Activated T-cell treated with anti-CD3 and anti-CD28 coated beads for 4 hours (primary cell): ENCODE measurements around the gene PLAGL2.

ENCODE experiments used
- DNase-seq: peaks from one replicate; pipeline ENCODE4 v3.0.0-alpha.2; 2020

PLAGL2 gene

GRCh38 chr20:32230707-32231106 lies 23.2 kb upstream of the PLAGL2 start:
- DNase-seq = no peak

DNA sequence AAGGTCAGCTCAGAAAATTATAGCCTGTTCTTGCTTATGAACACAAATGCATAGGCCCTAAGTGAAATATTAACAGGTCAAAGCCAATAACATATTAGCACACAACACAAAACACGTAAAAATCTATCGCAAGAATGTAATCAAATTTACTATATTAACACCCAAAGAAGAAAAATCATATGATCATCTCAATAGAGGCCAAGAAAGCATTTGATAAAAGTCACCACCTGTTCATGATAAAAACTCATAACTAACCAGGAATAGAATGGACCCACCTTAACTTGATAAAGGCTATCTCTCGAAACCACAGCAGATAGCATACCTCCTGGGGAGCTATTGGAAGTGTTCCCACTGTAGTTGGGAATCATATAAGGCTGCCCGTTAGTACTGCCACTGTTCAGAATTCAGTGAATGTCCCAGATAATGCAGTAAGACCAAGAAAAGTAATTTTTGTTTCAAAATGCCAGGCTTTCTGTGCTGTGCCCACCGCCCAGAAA lies 21.8 kb upstream of the PLAGL2 start:
- DNase-seq = no peak

GRCh38 chr20:32227744-32228688 lies 20.5 kb upstream of the PLAGL2 start:
- DNase-seq = no peak

DNA sequence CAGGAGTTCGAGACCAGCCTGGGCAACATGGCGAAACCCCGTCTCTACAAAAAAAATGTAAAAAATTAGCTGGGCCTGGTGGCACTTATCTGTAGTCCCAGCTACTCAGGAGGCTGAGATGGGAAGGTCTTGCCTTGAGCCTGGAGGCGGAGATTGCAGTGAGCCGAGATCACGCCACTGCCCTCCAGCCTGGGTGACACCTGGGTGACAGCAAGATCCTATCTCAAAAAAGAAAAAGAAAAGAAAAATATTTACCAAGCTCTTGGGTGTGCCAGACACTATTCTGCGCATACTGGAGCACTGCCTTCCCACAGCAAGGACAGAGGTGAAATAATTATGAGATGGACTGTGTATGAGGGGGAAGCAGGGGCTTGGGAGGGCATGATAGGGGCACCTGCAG lies 19.8 kb upstream of the PLAGL2 start:
- no peak for DNase-seq

DNA sequence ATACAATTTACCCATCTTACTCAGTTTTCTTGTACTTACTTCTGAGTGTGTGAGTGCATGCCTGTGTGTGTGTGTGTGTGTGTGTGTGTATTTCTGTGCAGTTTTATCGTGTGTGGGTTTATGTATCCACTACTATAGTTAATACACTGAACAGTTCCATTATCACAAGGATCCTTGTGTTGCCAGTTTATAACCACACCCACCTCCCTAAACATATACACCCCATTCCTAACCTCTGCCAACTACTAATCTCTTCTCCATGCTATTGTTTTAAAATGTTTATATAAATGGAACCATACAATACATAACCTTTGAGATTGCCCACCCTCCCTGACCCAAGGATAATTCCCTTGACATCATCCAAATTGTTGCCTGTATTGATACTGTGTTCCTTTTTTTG lies 18.8 kb upstream of the PLAGL2 start:
- no peak for DNase-seq

- no peak for DNase-seq
These were observed 16.9 kb upstream of the PLAGL2 start for GRCh38 chr20:32224463-32224862.

DNA sequence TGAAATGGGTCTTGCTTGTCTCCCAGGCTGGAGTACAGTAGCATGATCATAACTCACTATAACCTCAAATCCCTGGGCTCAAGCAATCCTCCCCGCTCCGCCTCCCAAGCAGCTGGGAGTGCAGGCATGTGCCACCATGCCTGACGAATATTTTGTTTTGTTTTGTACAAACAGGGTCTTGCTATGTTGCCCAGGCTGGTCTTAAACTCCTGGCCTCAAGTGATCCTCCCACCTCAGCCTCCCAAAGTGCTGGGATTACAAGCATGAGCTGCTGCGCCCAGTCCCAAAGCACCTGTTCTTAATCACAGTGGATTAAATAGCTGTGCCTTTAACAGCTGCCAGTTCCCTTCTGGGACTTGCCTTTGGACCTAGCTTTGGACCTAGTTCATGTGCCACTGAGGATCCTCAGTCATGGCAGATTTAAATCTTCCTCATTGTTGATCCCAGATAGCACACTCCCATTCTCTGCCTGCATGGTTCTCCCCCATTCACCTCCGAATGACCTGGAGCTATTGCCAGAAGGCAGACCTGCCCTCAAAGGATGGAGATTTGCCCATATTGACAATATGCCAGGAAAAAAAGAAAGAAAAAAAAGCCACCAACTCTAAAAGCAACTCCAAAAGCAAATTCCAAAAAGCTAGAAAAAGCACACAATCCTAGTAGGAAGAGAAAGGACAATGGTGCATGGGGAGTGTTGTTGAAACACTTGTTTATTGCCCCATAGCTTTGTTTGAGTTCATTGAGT lies 10.8 kb upstream of the PLAGL2 start:
- no peak for DNase-seq

DNA sequence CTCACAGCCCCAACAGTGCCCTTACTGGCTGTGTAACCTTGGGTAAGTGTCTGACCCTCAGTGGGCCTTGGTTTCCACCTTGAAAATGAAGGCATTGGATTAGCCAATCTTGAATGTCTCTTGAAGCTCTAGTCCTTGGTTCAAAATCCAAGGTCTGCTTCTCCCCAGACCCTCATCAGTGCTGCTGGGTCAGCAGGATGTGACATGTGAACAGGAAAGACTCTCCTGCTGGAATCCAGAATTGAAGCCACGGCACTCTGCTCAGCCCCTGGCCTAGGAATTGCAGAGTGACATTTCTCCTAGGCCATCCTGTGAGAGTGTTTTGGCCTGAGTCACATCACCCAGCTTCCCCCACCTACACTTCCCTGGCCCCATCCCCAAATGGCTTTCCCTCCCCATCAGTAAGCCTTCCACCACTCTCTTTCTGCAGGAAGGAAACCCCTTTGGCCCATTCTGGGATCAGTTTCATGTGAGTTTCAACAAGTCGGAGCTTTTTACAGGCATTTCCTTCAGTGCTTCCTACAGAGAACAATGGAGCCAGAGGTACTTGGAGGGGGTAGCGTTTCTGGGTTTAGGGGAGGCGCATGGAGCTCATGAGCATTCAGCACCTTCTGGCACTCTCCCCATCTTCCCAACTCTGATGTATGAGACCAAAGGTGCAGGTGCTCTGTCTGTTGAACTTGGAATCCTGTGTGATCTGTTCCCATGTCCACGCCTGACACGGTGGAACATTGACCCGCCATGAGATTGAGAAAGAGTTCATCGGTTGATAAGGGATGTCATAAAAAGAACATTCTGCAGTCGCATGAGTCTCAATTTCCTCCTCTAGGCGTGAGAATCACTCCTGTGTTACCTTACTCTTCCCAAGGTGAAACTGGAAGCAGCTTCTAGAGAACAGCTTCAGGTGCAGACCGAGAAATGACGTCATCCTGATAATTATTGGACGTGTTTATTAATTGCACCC lies 8.9 kb upstream of the PLAGL2 start:
- DNase-seq = no peak

DNA sequence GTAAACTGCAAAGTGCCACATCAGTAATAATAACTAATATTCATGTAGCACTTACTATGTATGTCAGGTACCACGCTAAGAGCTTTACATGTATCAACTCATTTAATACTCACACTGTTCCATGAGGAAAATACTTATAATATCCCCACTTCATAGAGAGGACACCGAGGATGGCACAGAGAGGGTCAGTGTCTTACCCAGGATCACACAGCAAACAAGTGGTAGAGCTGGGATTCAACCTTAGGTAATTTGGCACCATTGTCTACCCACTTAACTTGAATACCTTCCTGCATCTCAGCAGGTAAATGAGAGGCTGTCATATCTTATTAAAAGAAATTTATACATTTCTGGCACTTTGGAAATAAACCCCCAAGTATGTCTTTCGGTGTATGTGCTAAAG lies 8.2 kb upstream of the PLAGL2 start:
- DNase-seq = no peak

GRCh38 chr20:32215147-32215546 lies 7.6 kb upstream of the PLAGL2 start:
- no peak for DNase-seq

DNA sequence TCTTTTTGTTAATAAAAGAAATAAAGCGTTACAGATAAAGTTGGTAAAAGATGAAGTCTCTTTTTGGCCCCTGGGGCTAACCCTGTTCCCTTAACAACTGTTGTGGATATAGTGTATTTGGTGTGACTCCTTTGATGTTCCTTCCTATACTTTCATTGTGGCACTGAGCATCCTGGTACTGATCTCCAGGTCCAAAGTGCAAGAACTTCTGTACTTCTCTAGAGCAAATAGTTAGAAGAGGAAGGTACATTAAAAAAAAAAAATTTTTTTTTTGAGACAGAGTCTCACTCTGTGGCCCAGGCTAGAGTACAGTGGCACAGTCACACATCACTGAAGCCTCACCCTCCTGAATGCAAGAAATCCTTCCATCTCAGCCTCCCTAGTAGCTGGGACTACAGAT lies 6.3 kb upstream of the PLAGL2 start:
- no peak for DNase-seq

GRCh38 chr20:32209850-32210605 lies 2.5 kb upstream of the PLAGL2 start:
- no peak for DNase-seq

DNA sequence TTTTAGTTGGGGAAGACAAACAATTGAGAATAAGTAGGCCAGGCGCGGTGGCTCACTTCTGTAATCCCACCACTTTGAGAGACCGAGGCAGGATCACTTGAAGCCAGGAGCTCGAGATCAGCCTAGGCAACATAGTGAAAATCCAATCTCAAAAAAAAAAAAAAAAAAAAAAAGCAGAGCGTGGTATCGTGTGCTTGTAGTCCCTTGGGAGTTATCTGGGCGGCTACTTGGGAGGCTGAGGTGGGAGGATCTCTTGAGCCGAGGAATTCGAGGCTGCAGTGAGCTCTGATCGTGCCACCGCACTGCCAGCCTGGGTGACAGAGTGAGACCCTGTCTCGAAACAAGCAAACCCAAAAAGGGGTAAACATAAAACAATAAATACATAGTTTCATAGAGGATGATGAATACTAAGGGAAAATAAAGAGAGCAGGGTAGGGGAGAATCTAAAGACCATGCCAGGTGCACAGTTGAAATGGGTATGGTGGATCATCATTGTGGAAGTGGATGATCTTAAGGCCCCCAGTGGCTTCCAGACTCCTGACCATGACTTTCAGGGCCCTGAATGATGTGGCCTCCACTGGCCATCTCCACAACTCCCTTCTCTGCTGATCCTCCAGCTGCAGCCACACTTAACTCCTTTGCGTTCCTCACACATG lies 1.1 kb upstream of the PLAGL2 start:
- no peak for DNase-seq

DNA sequence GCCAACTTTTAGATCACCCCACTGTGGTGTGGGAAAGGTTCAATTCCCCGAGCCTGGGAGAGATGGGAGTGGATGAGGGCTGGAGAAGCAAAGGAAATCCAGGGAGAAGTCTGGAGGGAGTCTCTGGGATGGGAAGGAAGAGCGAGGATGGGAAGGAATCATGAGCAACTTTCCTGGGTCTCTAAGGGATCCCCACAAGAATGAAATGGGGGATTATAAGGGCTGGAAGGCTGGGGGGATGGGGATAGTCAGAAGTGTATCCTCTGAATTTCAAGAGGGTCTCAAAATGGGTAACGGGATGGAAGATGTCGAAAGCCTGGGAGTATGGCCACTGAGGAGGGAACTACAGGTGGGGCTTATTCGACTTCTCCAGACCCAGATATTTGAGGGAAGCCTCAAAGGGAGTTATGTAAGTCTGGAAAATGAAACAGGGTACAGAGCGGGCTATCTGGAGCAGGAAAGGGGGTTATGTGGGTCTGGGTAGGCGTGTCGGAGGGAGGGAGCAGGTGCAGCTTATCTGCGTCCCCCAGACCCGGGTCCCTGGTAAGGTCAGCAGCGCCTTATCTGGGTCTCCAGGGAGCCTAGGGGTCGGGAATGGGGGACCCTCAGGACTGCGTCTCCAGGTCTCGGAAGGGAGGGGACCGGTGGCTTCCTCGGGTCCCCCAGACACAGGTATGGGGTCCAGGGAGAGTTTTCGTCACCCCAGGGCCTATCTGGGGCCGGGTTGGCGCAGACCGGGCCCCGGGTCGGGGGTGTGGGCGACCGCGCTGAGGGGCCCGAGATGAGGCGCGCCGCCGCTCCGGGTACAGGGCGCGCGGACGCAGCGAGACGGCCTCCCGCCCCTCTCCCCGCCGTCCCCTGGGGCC lies 550 bp downstream of the PLAGL2 start:
- no peak for DNase-seq

DNA sequence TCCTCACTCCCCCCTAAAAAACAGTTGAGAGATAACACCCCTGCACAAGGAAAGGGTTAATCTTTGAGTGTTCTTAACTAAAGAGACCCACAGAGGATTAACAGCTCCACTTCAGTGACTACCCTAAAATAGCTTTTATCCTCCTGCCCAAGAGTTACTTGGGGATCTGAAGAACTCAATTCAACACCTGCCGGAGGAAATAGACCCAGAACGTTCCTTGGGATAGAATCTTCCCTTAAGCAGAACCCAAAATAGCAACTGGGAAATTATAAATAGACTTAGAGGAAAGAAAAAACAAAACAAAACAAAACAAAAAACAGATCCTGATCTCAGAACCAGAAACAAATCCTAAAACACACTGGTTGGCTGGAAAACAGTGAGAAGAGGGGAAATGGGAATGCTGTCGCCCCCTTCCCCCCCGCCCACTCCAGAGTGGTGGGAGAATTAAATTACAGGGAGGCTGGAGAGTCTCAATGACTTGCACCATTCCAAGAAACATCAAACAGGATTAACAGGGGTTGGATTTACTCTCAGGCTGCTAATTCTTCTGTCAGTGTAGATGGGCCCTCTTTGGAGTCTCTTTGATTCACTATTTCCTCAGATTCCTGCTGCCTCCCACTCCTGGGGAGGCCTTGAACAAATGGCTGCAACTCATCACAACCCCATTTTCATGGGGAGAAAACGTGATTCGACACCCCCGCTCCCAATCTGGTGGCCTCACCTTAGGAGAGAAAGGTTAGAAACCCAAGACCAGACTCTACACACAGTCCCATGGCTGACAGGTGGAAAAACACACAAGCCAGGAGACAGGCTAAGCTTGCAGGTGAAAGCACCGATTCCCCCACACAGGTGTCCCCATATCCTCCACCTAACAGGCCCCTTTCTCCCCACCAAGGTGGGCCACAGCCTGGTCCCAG lies 1.4 kb downstream of the PLAGL2 start:
- DNase-seq = no peak

DNA sequence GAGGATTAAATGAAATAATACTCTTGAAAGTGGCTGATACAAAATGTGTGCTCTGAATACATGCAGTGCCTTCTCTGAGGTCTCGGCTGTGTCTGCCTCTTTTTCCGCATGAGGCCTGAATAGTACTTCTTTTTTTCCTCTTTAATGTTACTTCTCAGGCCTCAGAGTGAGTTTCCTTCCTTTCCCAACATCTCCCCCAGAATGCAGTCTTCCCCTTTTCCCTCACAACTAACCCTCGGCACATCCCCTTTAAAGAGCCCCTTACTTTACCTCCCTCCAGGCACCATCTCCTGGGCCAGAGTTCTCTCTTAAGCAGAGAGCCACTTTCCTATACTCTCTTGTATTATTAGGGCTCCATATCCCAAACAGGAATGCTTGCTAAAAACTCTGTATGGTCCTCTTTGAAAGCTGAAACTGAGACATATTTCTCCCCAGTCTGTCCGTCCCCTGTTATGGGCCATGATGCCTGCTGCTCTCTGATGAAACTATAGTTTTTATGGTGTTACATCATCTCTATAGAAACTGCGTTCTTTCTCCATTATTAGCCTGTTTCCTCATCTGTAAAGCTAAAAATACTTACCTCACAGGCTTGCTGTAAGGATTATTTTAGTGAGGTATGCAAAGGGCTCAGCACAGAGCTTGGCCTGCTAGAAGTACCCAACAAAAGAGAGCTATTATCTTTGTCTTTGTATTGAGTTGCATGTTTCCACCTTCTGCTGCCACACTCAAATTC lies 2.3 kb downstream of the PLAGL2 start:
- DNase-seq = no peak

DNA sequence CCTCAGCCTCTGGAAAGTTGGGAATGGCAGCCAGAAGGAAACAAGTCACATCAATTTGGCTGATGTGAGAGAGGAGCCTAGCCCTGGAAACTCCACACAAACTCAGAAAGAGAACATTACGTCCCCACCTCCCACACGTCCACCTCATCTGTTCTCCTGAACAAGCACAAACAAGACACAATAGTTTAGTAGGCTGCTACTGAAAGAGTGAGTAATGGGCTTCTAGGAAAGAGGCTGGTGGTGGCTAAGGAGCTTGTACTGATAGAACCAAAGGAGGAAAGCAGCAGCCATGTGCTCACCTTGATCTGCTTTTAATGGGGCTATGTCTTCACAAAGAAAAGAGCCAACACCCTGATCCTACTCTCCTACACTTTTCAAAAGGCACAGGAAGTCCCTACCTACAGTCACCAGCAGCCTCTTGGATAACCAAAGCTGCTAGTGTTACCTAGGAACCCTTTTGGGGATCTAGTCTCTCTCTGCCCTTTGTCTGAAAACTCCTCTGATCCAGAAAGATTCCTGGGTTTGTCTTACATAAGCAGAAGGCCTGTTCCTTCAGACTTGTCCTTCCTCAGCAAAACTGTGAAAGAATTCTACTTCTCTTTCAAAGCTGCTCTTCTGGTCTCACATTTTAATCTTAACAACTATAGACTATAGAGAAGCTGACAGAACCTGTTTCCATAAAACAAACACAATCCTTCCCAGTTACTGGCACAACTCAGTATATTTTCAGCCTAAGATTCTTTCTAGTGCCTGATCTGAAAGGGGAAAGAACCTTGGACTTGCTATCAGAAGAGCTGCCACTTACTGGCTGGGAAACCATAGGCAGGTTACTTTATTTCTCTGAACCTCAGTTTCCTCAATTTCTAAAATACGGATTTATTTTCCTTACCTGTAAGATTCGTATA lies 3.1 kb downstream of the PLAGL2 start:
- peak; percentile 48 for DNase-seq
